SK-N-MC (cell line): ENCODE data around the gene ATG5.

Source experiments
- EZH2 ChIP-seq: fragments of 200-600 bp; sonication (generic); IDR thresholded peaks from one replicate; pipeline ENCODE4 v1.6.1; 2017; ENCODE audit warnings: antibody characterized with exemption
- FOXP2 ChIP-seq: optimal IDR thresholded peaks from 2 replicates; pipeline ENCODE3; 2011; ENCODE audit warnings: mild to moderate bottlenecking, moderate library complexity; ENCODE audit not compliant: insufficient read depth; ENCODE audit errors: extremely low read length, control extremely low read depth
- POLR2AphosphoS5 ChIP-seq: IDR thresholded peaks from 2 replicates; pipeline ENCODE4 v1.6.1; 2012; ENCODE audit warnings: mild to moderate bottlenecking, low read depth, low read length, borderline replicate concordance

- TF ChIP-seq EZH2 (no peak), POLR2AphosphoS5 (no peak), FOXP2 (no peak)
These were observed 44.5 kb downstream of the ATG5 start for GRCh38 chr6:106281088-106281487.
